HG02981 (cell line): ENCODE results near the gene COBL.

Source experiments
- ATAC-seq: cut with Tn5 transposase; IDR thresholded peaks from one replicate; pipeline ENCODE4 v1.9.1; 2021; ENCODE audit warnings: mild to moderate bottlenecking, moderate library complexity; ENCODE audit not compliant: unreplicated experiment

COBL gene

GRCh38 chr7:51081270-51081890, 235.2 kb downstream of the COBL start:
- no peak for ATAC-seq

DNA sequence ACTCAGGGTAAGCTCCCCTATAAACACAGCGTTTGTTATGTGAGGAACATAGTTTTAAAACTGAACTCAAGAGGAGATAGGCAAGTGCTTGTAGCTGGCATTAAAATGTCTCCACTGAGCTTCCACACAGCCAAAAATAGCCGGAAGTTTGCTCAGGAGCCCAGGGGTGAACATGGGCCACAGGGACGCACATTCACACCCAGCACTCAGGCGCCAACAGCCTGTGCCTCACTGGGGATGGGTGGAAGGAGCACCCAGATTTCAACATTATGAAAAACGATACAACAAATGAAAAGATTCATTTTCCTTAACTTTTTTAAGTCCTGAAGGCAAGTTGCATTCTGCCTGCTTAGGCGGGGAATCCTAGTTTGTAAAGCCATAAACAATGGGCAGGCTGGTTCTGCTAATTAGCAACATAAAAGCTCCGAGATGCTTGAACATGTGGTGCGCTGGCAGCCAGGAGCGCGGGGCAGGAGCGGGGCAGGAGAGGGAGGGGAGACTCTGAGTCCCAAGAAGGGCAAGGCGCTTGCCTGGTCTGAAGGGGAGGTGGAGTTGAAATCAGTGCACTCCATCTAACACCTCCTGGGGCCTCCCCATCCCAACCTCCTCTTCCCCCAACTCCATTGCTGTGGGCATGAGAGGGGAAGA, 235.9 kb downstream of the COBL start:
- no peak for ATAC-seq

GRCh38 chr7:51080216-51080615, 236.4 kb downstream of the COBL start:
- ATAC-seq, result no peak

- ATAC-seq, result no peak
Observed at GRCh38 chr7:51079494-51079893, 237.1 kb downstream of the COBL start.

DNA sequence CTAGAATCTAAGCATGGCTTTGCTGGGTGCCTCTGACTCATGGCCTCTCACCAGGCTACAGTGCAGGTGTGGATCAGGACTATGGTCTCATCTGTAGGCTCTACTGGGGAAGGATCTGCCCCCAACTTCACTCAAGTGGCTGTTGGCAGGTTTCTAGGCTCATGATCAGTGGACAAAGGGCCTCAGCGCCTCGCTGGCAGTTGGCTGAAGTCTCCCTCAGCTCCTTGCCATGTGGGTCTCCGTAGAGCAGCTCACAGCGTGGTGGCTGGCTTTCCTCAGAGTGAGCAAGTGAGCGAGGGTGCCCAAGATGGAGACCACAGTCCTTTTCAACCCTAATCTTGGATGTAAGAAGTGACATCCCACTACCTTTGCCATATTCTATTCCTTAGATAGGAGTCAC, 238.0 kb downstream of the COBL start:
- ATAC-seq, result no peak

GRCh38 chr7:51077987-51078370, 238.6 kb downstream of the COBL start:
- ATAC-seq, result no peak

DNA sequence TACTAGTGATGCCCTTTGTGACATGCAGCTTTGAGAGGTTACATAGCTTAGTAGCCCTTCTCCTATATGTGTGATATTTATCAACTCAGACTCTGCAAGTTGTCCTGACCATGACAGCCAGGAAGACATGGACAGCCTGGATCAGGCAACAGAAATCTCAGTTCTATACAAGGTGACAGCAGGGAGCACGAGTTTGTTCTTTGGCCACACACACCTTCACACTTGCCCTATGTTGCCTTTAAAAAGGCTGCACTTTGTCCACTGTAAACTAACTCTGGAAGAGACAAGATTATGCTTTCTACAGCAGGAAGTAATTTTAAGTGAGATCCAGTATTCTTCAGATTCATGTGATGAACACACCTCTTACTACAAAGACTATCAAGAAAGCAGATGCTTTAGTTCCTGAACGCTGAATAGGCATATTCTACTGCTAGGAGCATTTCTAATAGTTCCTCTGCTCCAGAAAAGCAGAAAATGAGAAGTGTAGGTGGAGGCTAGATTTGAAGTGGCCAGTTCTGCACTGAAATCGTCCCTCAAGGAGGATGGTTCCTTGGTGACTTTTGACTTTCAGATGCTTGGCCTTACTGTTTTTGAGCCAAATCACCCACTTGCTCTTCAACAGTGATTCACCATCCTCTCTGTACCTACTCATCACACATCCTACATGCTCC, 239.2 kb downstream of the COBL start:
- no peak for ATAC-seq

- no peak for ATAC-seq
Observed at GRCh38 chr7:51075681-51076580, 240.7 kb downstream of the COBL start.

- ATAC-seq, result no peak
Observed at GRCh38 chr7:51073171-51073570, 243.4 kb downstream of the COBL start.

GRCh38 chr7:51072281-51072680, 244.3 kb downstream of the COBL start:
- no peak for ATAC-seq

- ATAC-seq, result no peak
Observed at GRCh38 chr7:51071427-51071826, 245.2 kb downstream of the COBL start.

DNA sequence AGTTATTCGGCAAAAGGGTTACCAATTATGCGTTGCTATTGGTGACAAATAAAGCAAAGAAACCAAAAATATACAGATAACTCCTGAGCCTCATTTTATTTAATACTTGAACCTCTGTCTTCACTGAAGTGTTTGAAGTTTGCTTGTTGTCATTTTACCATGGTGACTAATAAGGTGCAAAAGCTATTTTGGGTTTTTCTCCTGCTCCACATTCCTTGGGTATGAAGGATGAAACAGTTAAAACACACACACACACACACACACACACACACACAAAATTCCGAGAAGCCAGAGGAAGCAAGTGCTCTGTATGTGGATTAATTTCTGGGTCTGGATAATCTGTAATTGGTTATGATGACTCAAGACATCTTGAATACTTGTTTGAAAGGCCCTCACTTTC, 246.5 kb downstream of the COBL start:
- ATAC-seq, result no peak

DNA sequence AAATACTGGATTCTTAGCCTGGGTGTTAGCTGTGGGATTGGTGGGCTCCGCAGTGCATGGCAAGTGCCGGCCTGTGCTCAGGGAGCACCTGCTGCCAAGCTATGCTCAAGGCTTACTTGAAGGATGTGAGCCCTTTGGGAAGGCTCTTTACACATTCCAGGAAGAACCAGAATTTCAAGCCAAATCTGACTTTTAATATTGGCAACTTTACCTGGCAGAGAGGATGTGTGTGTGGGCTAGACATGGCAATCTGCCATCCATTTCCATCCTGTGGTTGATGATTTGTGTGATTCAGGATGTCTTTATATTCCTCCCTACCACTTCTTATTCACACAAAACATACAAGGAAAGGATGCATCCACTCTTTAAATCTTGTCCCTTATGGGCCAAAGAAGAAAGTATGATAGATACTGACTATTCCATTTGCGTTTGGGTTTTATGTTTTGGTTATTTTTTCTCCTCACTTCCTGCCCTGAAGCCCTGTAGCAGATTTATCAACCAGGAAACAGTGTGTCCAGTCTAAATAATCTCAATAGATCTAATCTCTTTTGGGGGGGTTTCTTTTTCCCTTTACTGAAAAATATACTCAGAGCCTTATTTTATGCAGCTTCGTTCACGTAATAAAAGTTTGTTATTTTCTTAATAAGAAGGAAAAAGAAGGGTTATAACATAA, 247.1 kb downstream of the COBL start:
- ATAC-seq, result no peak

GRCh38 chr7:51068401-51068800, 248.2 kb downstream of the COBL start:
- no peak for ATAC-seq

DNA sequence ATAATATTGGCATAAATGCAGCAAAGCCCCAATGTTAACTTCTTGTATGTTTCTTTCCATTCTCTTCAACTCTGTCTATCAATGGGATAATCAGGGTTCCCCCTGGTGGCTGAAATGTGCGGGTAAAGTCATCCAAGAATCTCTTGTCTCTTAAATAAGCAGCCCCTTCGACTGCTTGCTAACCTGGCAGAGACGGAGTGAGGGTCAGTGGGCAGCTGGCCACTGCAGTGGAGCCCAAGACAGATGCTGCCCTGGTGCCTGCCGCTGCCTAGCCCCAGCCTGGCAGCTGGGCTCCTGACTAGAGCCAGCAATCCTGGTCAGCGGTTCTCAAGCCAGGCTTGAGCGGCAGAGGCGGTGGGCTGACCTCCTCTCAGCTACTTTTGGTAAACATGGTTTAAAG, 248.9 kb downstream of the COBL start:
- ATAC-seq, result no peak

DNA sequence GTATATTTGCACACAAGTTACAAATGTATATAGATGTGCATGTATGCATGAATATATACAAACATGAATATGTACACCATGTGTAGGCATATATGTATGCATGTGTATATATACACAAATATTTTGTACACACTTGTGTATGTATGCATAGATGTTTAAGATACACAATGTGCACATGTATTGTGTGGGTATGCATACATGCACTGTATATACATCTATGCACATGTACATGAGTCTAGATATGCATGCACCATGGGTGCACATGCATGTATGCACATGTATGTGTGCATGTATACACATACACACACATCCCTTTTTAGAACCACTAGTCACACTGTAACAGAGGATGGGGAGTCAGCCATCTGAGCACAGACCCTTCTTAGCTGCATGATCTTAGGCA, 249.4 kb downstream of the COBL start:
- ATAC-seq, result no peak

DNA sequence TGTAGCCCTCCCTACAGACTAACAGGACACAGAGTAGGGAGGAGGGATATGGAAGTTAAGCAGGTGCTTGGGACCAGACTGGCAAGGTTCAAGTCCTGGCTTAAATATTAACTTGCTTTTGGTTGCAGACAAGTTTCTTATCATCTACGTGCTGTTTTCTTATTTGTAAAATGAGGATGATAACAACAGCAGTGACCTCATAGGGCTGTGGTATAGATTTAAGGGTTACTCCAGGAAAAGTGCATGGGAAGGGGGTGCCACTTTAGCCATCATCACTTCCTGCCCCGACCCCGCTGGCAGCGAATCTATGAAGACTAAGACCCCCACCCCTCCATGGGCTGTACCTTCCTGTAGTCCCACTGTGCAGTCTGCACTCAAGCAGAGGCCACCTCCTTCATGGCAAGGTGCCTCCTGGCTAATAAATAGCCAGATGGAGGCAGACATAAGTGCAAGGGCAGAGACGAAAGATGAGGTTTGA, 250.2 kb downstream of the COBL start:
- no peak for ATAC-seq

GRCh38 chr7:51065766-51066165, 250.8 kb downstream of the COBL start:
- ATAC-seq, result no peak

DNA sequence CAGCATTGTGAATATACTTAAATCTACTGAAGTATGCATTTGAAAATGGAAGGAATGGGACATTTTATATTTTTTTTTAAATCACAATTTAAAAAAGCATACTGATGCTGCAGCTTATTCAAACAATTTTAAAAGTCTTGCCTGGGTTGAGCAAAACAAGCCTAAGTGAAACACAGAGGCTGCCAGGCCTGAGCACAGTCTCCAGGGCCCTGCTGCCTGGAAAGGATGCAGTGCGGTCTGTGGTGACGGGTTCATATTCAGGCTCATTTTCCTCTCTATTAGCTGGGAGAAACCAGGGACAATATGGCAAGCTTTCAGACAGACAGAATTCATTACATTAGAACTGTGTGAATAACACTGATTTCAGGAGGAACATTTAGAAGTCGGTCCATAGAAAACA, 251.9 kb downstream of the COBL start:
- ATAC-seq, result no peak

- ATAC-seq, result no peak
Observed at GRCh38 chr7:51062222-51062987, 254.2 kb downstream of the COBL start.
